IMR-90 (cell line): Measurements from ENCODE around the gene CYGB. TPM values are rescaled to one million over a fixed set of nuclear protein-coding genes. Genes with fewer than 3 reads are reported as not detected.

Experiments used
- ATAC-seq: fragments of 200-7000 bp; cut with Tn5 transposase; 2 replicates; pipeline ENCODE4 v1.9.1; 2020; ENCODE audit warnings: low read depth, mild to moderate bottlenecking, moderate library complexity
- BruUV-seq: library from RNA; stranded (reverse); fragments of 400-500 nt; replicated peaks from 2 replicates; lab custom pipeline; 2021; lab: Mats Ljungman, UMichigan
- CTCF ChIA-PET: fragments of 300-600 bp; formaldehyde crosslinking; extraction: SDS; loops from one replicate; lab custom pipeline; 2021; ENCODE audit warnings: antibody characterized with exemption; lab: Yijun Ruan, JAX
- POLR2A ChIA-PET: fragments of 300-600 bp; sonication (Branson Sonifier 250); formaldehyde crosslinking; loops from one replicate; lab custom pipeline; 2022; ENCODE audit warnings: antibody characterized with exemption; ENCODE audit not compliant: unreplicated experiment; lab: Charles Lee
- DNase-seq: peaks from one replicate; pipeline ENCODE4 v3.0.0; 2013
- H2AFZ ChIP-seq: replicated peaks from 2 replicates; pipeline ENCODE3; 2013; ENCODE audit warnings: low read length, mild to moderate bottlenecking; ENCODE audit not compliant: poor library complexity
- H2AK5ac ChIP-seq: 2 replicates; pipeline ENCODE4 v1.6.1; 2013; ENCODE audit warnings: low read depth, low read length, inconsistent platforms
- H2AK9ac ChIP-seq: replicated peaks from 2 replicates; pipeline ENCODE3; 2013; ENCODE audit warnings: mild to moderate bottlenecking, low read depth, low read length, moderate library complexity; ENCODE audit not compliant: poor library complexity
- H2BK120ac ChIP-seq: 2 replicates; pipeline ENCODE4 v1.6.1; 2013; ENCODE audit warnings: low read depth, low read length, inconsistent platforms
- H2BK15ac ChIP-seq: 3 replicates; pipeline ENCODE4 v1.6.1; 2013; ENCODE audit warnings: low read depth, low read length, inconsistent platforms
- H2BK20ac ChIP-seq: 2 replicates; pipeline ENCODE4 v1.6.1; 2013; ENCODE audit warnings: low read depth, mild to moderate bottlenecking, inconsistent platforms, low read length, moderate library complexity
- H2BK5ac ChIP-seq: 2 replicates; pipeline ENCODE4 v1.6.1; 2013; ENCODE audit warnings: mild to moderate bottlenecking, low read depth, low read length, inconsistent platforms; ENCODE audit not compliant: poor library complexity, severe bottlenecking
- H3K14ac ChIP-seq: replicated peaks from 2 replicates; pipeline ENCODE4 v1.6.1; 2013; ENCODE audit warnings: low read depth, low read length, inconsistent platforms
- H3K18ac ChIP-seq: 2 replicates; pipeline ENCODE4 v1.6.1; 2013; ENCODE audit warnings: low read depth, low read length, control low read depth
- H3K23ac ChIP-seq: 2 replicates; pipeline ENCODE4 v1.6.1; 2013; ENCODE audit warnings: low read depth, low read length, inconsistent platforms
- H3K27ac ChIP-seq: 2 replicates; pipeline ENCODE4 v1.5.1; 2013; ENCODE audit warnings: mild to moderate bottlenecking, control low read depth, low read length; ENCODE audit not compliant: insufficient read depth
- H3K27me3 ChIP-seq: 2 replicates; pipeline ENCODE4 v1.6.1; 2013; ENCODE audit warnings: low read length; ENCODE audit not compliant: control insufficient read depth, insufficient read depth
- H3K36me3 ChIP-seq: 2 replicates; pipeline ENCODE4 v1.6.1; 2013; ENCODE audit warnings: low read length, mixed read lengths; ENCODE audit not compliant: control insufficient read depth, insufficient read depth
- H3K4ac ChIP-seq: 2 replicates; pipeline ENCODE4 v1.6.1; 2013; ENCODE audit warnings: low read depth, low read length, inconsistent platforms
- H3K4me1 ChIP-seq: 2 replicates; pipeline ENCODE4 v1.6.1; 2013; ENCODE audit warnings: low read length, mixed read lengths; ENCODE audit not compliant: control insufficient read depth, insufficient read depth
- H3K4me2 ChIP-seq: 2 replicates; pipeline ENCODE4 v1.6.1; 2013; ENCODE audit warnings: low read depth, mild to moderate bottlenecking, control low read depth, low read length, moderate library complexity
- H3K4me3 ChIP-seq: 2 replicates; pipeline ENCODE4 v1.5.1; 2013; ENCODE audit warnings: low read depth, mild to moderate bottlenecking, control low read depth, low read length, moderate library complexity; ENCODE audit not compliant: insufficient read depth
- H3K56ac ChIP-seq: 2 replicates; pipeline ENCODE4 v1.6.1; 2013; ENCODE audit warnings: low read length, inconsistent platforms; ENCODE audit not compliant: insufficient read depth; ENCODE audit errors: extremely low read depth
- H3K79me1 ChIP-seq, 2 experiments: 2 replicates each; pipeline ENCODE4 v1.6.1; 2013; ENCODE audit warnings: low read length in 2 of 2, inconsistent platforms in 1 of 2, low read depth in 1 of 2
- H3K9ac ChIP-seq: 2 replicates; pipeline ENCODE4 v1.6.1; 2013; ENCODE audit warnings: low read depth, low read length, control low read depth
- H3K9me1 ChIP-seq: 2 replicates; pipeline ENCODE4 v1.6.1; 2013; ENCODE audit warnings: low read length, inconsistent platforms; ENCODE audit not compliant: insufficient read depth
- H3K9me3 ChIP-seq: 2 replicates; pipeline ENCODE4 v1.6.1; 2013; ENCODE audit warnings: low read length; ENCODE audit not compliant: control insufficient read depth, insufficient read depth
- H4K20me1 ChIP-seq: 2 replicates; pipeline ENCODE4 v1.6.1; 2013; ENCODE audit warnings: low read length, inconsistent platforms; ENCODE audit not compliant: insufficient read depth
- H4K5ac ChIP-seq: 2 replicates; pipeline ENCODE4 v1.6.1; 2013; ENCODE audit warnings: mild to moderate bottlenecking, low read depth, low read length, control low read depth
- H4K8ac ChIP-seq, 2 experiments: 2 replicates each; pipeline ENCODE4 v1.6.1; 2013; ENCODE audit warnings: low read depth in 2 of 2, low read length in 2 of 2, control low read depth in 1 of 2, inconsistent platforms in 1 of 2
- H4K91ac ChIP-seq: 2 replicates; pipeline ENCODE4 v1.6.1; 2013; ENCODE audit warnings: low read depth, low read length, inconsistent platforms; ENCODE audit not compliant: insufficient read depth
- BHLHE40 ChIP-seq: fragments of 150-350 bp; IDR thresholded peaks from 2 replicates; pipeline ENCODE4 v1.6.1; 2016; ENCODE audit warnings: mild to moderate bottlenecking, low read depth, low read length
- CEBPB ChIP-seq: IDR thresholded peaks from 2 replicates; pipeline ENCODE4 v1.6.1; 2012; ENCODE audit warnings: low read depth, low read length, improper control_type of control experiment
- CTCF ChIP-seq: conservative IDR thresholded peaks from 2 replicates; pipeline ENCODE4 v1.5.1; 2012; ENCODE audit warnings: mild to moderate bottlenecking, low read depth, low read length, improper control_type of control experiment
- FOS ChIP-seq: fragments of 150-350 bp; IDR thresholded peaks from 2 replicates; pipeline ENCODE4 v1.6.1; 2016; ENCODE audit warnings: low read depth, low read length
- MAFK ChIP-seq: IDR thresholded peaks from 2 replicates; pipeline ENCODE4 v1.6.1; 2012; ENCODE audit warnings: low read depth, low read length, improper control_type of control experiment
- MAZ ChIP-seq: IDR thresholded peaks from 2 replicates; pipeline ENCODE4 v1.6.1; 2012; ENCODE audit warnings: low read depth, mild to moderate bottlenecking, low read length, improper control_type of control experiment, moderate library complexity, borderline replicate concordance
- MXI1 ChIP-seq: IDR thresholded peaks from 2 replicates; pipeline ENCODE4 v1.6.1; 2012; ENCODE audit warnings: low read depth, mild to moderate bottlenecking, low read length, moderate library complexity, borderline replicate concordance
- NFE2L2 ChIP-seq: fragments of 150-350 bp; IDR thresholded peaks from 2 replicates; pipeline ENCODE4 v1.6.1; 2016; ENCODE audit warnings: low read depth, mild to moderate bottlenecking, low read length
- POLR2A ChIP-seq: IDR thresholded peaks from 2 replicates; pipeline ENCODE4 v1.6.1; 2012; ENCODE audit warnings: mild to moderate bottlenecking, low read depth, low read length
- RAD21 ChIP-seq: IDR thresholded peaks from 2 replicates; pipeline ENCODE4 v1.6.1; 2012; ENCODE audit warnings: low read length, improper control_type of control experiment
- RCOR1 ChIP-seq: IDR thresholded peaks from 2 replicates; pipeline ENCODE4 v1.6.1; 2012; ENCODE audit warnings: mild to moderate bottlenecking, low read length, improper control_type of control experiment; ENCODE audit not compliant: insufficient replicate concordance
- RFX5 ChIP-seq: IDR thresholded peaks from 2 replicates; pipeline ENCODE4 v1.8.0; 2012; ENCODE audit warnings: low read depth, mild to moderate bottlenecking, low read length, moderate library complexity
- SMC3 ChIP-seq: fragments of 150-350 bp; IDR thresholded peaks from 2 replicates; pipeline ENCODE4 v1.6.1; 2016; ENCODE audit warnings: low read depth, mild to moderate bottlenecking, antibody characterized with exemption, low read length, moderate library complexity
- USF2 ChIP-seq: fragments of 150-350 bp; IDR thresholded peaks from 2 replicates; pipeline ENCODE4 v1.6.1; 2017; ENCODE audit warnings: mild to moderate bottlenecking, antibody characterized with exemption, low read length, low read depth
- WGBS, 2 experiments: methylation state at CpG; one replicate each; pipeline versions ENCODE4 v1.1.5 to v1.1.7; 2013; ENCODE audit warnings: missing lambda C conversion rate in 2 of 2; ENCODE audit not compliant: insufficient read length in 1 of 2; ENCODE audit errors: extremely low coverage in 2 of 2; 5-methylcytosine and 5-hydroxymethylcytosine counted together
- dilution Hi-C: fragments of 300-500 bp; cut with HindIII; formaldehyde crosslinking; loops from one replicate; pipeline ENCODE4 v1.14.3; 2018; ENCODE audit warnings: low sequenced_read_pairs; ENCODE audit not compliant: unreplicated experiment
- in situ Hi-C: fragments of 300-500 bp; cut with MboI; formaldehyde crosslinking; loops from 3 replicates; pipeline ENCODE4 v1.14.3; 2019; ENCODE audit warnings: low sequenced_read_pairs, inconsistent platforms, mixed read lengths
- intact Hi-C: fragments of 100-400 bp; cut with micrococcal nuclease; formaldehyde crosslinking; loops from 2 replicates; pipeline ENCODE4 v1.10.0; 2022
- polyA plus RNA-seq, 3 experiments: library from polyadenylated mRNA; depleted of rRNA; stranded (reverse); fragments of >200 nt; gene quantifications; 2 replicates each; pipeline ENCODE4 v1.2.3, GENCODE V29; 2012; ENCODE audit warnings: low replicate concordance in 1 of 3
- total RNA-seq: library from RNA; depleted of rRNA; stranded (reverse); fragments of >200 nt; gene quantifications from 2 replicates; pipeline ENCODE4 v1.2.3, GENCODE V29; 2012
- TF ChIP-seq, protein P1 (sequence below): fragments of 150-350 bp; IDR thresholded peaks from 2 replicates; pipeline ENCODE4 v1.6.1; 2016; ENCODE audit warnings: low read depth, mild to moderate bottlenecking, low read length, moderate library complexity, borderline replicate concordance

The CYGB gene
- total and polyA plus RNA-seq, 2 of the 4 experiments (the other 2 are of a cell fraction), result 1.3 to 2.9 TPM

GRCh38 chr17:76567634-76568432 is 30.3 kb upstream of the CYGB start:
- Histone ChIP-seq H4K8ac (no peak overlapping the region), H3K56ac (no peak overlapping the region), H3K27me3 (no peaks in the 10 kb centered on the region), H3K18ac (no peak overlapping the region), H3K4ac (no peak overlapping the region), H3K23ac (no peak overlapping the region), H2BK20ac (no peak overlapping the region), H3K4me1 (no peaks in the 10 kb centered on the region), H2BK120ac (no peak overlapping the region), H3K4me3 (no peak overlapping the region), H3K27ac (no peak overlapping the region), H2BK15ac (no peak overlapping the region), H2AFZ (no peak overlapping the region), H3K4me2 (no peak overlapping the region), H3K9me1 (peaks cover 7% of the 10 kb centered on the region), H3K9me3 (peaks cover 6% of the 10 kb centered on the region), H4K5ac (no peak overlapping the region), H2AK9ac (no peak overlapping the region), H3K79me1 (peaks cover 7 to 23% of the 10 kb centered on the region in 2 experiments), H3K36me3 (peaks cover 21% of the 10 kb centered on the region), H4K20me1 (peaks cover 46% of the 10 kb centered on the region), H2AK5ac (no peak overlapping the region), H2BK5ac (no peak overlapping the region), H4K91ac (no peak overlapping the region), H3K9ac (no peak overlapping the region), H3K14ac (no peak overlapping the region)
- in situ Hi-C loops, result no loop called here
- intact Hi-C loops, result no loop called here
- dilution Hi-C loops, result no loop called here
- ChIA-PET POLR2A (interaction anchor here (0.6 kb wide), 1 partner anchor 19 kb away, joined by 3 read pairs; no protein-coding TSS in a partner anchor), CTCF (no interaction called here)
- no TSS peak for BruUV-seq
- no peak; the same call in 1 of the 2 replicates for ATAC-seq
- no peak for DNase-seq
- no CpG with 5 or more reads among the region's 14 CpGs for WGBS, 2 experiments
- TF ChIP-seq FOS, result no peak
- no peak for TF ChIP-seq BHLHE40
- no peak for TF ChIP-seq MAFK
- no peak for TF ChIP-seq RCOR1
- no peak for TF ChIP-seq CTCF
- TF ChIP-seq SMC3, result no peak
- no peak for TF ChIP-seq MXI1
- TF ChIP-seq USF2, result no peak
- no peak for TF ChIP-seq RFX5
- TF ChIP-seq, protein P1, sequence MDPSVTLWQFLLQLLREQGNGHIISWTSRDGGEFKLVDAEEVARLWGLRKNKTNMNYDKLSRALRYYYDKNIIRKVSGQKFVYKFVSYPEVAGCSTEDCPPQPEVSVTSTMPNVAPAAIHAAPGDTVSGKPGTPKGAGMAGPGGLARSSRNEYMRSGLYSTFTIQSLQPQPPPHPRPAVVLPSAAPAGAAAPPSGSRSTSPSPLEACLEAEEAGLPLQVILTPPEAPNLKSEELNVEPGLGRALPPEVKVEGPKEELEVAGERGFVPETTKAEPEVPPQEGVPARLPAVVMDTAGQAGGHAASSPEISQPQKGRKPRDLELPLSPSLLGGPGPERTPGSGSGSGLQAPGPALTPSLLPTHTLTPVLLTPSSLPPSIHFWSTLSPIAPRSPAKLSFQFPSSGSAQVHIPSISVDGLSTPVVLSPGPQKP, result no peak
- no peak for TF ChIP-seq CEBPB
- no peak for TF ChIP-seq MAZ
- TF ChIP-seq RAD21, result no peak
- TF ChIP-seq NFE2L2, result no peak
- no peak for TF ChIP-seq POLR2A
